Ishikawa (cell line): ENCODE results near the gene WDR4.

ENCODE experiments used
- CEBPB ChIP-seq: IDR thresholded peaks from 2 replicates; pipeline ENCODE4 v1.6.1; 2012
- CREB1 ChIP-seq: IDR thresholded peaks from 2 replicates; pipeline ENCODE4 v1.6.1; 2012; ENCODE audit warnings: low read depth
- EP300 ChIP-seq: IDR thresholded peaks from 2 replicates; pipeline ENCODE4 v1.6.1; 2012; ENCODE audit warnings: borderline replicate concordance
- FOXM1 ChIP-seq: IDR thresholded peaks from 2 replicates; pipeline ENCODE4 v1.6.1; 2012; ENCODE audit warnings: low read depth, borderline replicate concordance
- NFIC ChIP-seq: IDR thresholded peaks from 2 replicates; pipeline ENCODE4 v1.6.1; 2012
- RAD21 ChIP-seq: IDR thresholded peaks from 2 replicates; pipeline ENCODE4 v1.6.1; 2012; ENCODE audit warnings: low read depth
- TAF1 ChIP-seq: IDR thresholded peaks from 2 replicates; pipeline ENCODE4 v1.6.1; 2012; ENCODE audit warnings: low read depth, mild to moderate bottlenecking
- TEAD4 ChIP-seq: IDR thresholded peaks from 2 replicates; pipeline ENCODE4 v1.6.1; 2012
- ZBTB7A ChIP-seq: IDR thresholded peaks from 2 replicates; pipeline ENCODE4 v1.6.1; 2012; ENCODE audit warnings: low read depth
- TF ChIP-seq, protein P1 (sequence below): IDR thresholded peaks from 2 replicates; pipeline ENCODE4 v1.6.1; 2012; ENCODE audit warnings: low read depth, mild to moderate bottlenecking
- TF ChIP-seq, protein P2 (sequence below): IDR thresholded peaks from 2 replicates; pipeline ENCODE4 v1.6.1; 2012
- TF ChIP-seq, protein P3 (sequence below): IDR thresholded peaks from 2 replicates; pipeline ENCODE4 v1.6.1; 2012

DNA sequence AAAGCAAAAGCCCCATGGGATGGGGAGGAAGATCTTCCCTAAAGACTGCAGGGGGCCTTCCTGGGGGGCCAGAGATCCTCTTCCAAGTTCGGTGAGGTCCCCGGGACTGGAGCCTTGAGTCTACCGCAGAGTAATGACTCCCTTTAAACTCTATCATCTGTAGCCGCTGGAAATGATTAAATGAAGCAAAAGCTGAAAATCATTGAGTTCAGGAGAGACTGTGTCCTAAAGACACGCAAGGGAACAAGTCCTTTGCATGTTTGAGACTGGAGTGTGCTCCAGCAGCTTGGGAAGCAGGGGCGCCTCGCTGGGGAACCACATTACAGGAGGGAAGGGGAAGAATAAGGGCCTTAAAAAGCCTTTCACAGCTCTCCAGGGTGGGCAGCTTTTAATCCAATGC, 70.2 kb downstream of the WDR4 start:
- TF ChIP-seq EP300 (no peak), TAF1 (no peak), RAD21 (no peak), CEBPB (no peak), ZBTB7A (no peak), CREB1 (no peak), TEAD4 (no peak), FOXM1 (no peak), NFIC (no peak)
- TF ChIP-seq, protein P1, sequence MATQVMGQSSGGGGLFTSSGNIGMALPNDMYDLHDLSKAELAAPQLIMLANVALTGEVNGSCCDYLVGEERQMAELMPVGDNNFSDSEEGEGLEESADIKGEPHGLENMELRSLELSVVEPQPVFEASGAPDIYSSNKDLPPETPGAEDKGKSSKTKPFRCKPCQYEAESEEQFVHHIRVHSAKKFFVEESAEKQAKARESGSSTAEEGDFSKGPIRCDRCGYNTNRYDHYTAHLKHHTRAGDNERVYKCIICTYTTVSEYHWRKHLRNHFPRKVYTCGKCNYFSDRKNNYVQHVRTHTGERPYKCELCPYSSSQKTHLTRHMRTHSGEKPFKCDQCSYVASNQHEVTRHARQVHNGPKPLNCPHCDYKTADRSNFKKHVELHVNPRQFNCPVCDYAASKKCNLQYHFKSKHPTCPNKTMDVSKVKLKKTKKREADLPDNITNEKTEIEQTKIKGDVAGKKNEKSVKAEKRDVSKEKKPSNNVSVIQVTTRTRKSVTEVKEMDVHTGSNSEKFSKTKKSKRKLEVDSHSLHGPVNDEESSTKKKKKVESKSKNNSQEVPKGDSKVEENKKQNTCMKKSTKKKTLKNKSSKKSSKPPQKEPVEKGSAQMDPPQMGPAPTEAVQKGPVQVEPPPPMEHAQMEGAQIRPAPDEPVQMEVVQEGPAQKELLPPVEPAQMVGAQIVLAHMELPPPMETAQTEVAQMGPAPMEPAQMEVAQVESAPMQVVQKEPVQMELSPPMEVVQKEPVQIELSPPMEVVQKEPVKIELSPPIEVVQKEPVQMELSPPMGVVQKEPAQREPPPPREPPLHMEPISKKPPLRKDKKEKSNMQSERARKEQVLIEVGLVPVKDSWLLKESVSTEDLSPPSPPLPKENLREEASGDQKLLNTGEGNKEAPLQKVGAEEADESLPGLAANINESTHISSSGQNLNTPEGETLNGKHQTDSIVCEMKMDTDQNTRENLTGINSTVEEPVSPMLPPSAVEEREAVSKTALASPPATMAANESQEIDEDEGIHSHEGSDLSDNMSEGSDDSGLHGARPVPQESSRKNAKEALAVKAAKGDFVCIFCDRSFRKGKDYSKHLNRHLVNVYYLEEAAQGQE = no peak
- TF ChIP-seq, protein P2, sequence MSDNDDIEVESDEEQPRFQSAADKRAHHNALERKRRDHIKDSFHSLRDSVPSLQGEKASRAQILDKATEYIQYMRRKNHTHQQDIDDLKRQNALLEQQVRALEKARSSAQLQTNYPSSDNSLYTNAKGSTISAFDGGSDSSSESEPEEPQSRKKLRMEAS = no peak
- TF ChIP-seq, protein P3, sequence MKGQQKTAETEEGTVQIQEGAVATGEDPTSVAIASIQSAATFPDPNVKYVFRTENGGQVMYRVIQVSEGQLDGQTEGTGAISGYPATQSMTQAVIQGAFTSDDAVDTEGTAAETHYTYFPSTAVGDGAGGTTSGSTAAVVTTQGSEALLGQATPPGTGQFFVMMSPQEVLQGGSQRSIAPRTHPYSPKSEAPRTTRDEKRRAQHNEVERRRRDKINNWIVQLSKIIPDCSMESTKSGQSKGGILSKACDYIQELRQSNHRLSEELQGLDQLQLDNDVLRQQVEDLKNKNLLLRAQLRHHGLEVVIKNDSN = no peak
